Measurements from ENCODE around the gene ALKAL2.

ALKAL2 gene

DNA sequence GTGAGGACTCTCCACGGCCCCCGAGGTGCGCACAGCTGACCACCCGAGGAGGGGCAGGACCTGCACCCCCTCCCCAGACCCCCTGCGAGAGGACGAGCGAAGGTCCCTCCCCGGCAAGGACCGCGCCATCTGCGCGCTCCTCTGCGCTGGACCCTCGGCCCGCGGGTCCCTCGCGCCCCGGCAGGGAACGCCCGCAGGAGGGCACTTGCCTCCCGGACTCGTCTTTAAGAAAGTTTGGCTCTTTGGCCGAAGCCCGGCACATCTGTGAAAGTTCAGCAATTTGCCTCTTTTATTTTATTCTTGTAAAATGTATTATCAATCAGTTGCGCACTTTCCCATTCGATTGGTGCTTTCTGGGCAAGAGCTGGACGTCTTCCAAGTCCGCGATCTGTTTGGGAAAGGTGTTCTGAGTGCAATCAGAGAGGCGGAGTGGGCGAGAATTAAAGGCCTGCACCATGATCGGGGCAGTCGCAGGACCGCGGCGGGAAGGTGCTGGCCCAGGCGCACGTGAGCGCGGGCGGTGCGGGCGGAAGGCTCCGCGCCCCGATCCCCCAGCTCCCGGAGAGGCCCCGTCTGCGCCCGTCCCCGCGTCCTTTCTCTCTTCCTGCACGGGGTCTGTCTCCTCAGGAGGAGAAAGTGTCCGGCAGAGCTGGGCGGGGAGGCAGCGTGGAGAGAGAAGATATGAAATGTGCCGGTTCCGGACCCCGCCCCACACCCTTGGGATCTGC, 1.6 kb upstream of the ALKAL2 start:
- no peak for DNase-seq

DNA sequence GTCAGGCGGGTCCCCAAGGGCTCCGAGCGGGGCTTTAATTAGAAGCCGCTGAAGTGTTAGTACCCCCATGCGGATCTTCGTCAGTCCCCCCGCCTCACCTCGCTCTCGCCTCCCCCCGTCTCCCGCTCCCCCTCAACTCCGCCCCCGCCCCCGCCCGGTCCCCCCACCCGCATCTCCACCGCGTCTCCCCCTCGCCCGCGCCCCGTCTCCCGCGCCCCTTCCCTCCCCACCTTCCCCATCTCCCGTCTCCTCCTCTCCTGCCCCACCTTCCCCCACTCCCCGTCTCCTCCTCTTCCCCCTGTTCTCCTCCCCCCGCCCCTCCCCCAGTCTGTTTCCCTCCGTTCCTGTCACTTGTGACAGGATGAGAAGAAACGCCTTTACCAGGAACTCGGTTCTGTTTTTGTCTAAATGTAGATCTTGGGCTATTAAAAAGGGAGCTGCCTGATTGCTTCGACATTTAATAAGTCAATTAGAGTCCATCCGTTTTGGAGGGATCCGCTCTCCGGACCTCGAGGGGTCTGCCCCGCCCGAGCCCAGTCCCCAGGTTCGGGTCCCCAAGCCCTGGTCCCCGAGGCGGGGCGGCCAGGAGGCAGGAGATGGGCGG, 969 bp upstream of the ALKAL2 start:
- no peak for DNase-seq

DNA sequence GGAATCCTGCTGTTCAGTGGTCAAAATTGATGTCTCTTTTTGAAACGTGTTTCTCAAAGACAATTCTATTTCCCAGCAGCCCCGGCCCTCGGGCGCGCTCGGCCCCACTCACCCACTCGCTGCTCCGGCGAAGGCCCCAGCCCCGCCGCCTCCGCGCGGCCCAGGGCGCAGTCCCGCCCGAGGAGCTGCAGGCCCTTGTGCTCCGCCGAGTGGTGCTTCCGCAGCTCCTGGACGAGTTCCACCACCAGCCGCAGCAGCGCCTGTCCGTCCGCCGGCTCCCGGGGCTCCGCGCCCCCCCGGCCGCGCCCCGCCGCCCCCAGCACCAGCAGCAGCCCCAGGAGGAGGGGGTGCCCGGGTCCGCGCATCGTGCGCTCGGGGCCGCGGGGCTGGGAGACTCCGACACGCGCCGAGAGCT, 413 bp downstream of the ALKAL2 start:
- DNase-seq = peak; percentile 19

DNA sequence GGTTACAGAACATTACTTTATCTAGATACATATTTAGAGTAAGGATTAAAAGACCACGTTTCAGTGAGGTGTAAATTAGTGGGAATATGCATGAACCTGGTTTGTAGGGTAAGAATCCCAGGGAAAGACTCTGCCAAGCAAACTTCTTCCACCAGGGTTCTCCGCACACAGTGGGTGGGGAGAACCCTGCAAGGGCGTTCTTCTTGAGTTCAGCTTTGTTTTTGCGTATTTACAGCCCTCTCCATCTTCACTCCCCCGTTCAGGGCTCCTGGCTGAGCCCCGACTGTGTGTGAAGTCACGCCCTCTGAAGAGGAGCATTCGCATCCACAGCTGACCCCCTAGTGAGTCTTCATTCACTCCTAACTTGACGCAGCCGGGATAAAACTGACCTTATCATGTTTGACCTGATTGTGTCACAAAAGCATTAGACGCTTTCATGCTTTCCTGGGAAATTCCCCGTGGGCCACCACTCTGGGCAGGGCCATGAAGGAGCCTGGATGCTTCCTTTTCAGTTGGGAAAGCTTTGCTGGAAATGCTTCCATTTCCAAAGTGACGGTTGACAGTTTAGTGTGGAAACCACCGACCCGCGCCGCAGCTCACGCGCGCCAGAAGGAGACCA, 1.0 kb downstream of the ALKAL2 start:
- no peak for DNase-seq

DNA sequence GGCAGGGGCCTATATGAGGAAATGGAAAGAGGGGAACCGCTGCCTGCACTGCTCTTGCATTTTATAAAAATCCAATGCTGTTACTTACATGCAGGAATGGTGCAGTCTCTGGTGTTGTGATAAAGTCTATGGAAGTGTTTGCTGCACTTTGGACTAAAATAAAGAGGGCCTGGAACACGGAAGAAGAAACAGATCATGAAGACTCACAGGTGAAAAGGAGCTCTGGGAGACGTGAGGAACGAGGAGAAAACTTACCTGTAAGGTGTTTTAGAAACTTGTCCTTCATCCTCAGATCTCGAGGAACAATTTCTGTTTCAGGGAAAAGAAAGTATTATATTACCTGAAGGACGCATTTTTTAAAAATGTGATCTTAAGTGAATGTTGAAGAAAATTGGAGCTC, 1.9 kb downstream of the ALKAL2 start:
- DNase-seq = no peak

DNA sequence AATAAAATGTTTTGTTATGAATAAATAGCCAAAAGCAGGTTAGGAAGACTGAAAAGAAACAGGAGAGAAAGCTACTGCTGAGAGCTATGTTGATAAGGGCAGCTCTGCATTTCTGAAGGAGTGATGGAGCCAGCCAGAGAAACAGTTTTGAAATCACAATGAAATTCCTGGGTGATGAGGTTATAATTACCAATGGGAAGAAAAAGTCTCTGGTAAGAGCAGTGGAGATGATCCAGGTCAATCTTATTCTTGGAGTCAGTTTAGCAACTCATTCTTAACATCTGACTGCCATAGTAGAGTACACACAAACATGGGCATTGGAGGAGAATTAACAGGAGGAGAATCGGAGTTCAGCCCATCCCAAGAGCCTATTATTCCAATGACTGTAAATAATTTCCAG, 2.4 kb downstream of the ALKAL2 start:
- DNase-seq = no peak

DNA sequence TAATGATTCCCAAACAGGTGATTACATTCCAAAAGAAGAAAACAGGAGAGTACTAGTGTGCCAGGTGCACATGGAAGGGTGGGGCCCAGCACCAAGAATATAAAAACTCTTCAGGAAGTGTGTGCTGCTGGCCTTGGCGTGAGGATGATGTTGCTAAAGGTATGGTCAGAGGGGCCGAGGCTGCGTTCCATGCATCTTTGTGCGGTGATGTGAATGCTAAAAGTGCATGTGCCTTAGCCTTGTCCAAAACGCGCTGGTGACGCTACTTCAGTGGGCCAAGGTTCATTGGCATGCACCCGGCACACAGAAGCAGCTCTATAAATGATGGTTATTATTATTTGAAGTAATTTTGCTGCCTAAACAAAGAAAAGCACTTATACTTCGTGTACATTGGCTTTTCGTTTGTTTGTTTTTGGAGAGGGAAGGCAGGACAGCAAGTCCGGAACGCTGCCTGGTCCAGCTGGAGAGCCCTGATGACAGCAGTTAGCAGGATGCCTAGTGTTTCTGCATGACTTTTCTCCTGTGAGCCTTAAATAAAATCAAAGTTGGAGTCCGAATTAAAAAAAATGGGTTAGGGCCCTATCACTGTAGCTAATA, 2.9 kb downstream of the ALKAL2 start:
- no peak for DNase-seq

DNA sequence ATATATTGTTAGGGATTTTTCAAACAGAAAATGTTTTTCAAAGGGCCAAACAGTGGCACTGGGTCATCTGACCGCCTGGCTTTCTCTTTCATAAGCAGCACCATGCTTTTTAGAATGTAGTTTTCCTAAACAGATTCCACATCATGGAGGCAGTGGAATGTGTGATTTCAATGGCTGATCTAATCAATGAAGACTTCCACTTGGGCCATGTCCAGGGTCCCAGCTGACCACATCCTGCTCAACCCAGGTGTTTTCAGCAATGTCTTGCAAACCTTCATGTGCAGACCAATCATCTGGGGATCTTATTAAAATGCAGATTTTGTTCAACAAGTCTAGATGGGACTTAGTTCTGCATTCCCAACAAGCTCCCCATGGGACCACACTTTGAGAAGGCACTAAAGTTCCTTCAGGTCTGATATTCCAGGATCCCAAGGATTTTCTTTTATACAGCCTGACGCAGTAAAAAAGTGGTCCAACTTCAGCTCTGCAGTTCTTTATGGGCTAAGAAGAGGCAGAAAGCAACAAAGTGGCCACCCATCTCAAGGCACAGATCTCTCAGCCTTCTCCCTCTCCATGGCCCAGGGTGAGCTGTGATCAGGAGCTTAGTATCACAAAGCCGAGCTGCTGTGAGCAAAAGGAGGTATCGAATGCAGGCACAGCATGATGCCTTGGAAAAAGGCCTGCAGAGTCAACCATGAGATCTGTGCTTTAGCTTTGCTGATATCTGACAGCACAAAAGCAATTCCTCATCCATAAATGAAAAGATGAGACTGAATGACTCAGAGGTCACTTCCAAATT, 3.7 kb downstream of the ALKAL2 start:
- DNase-seq = no peak

DNA sequence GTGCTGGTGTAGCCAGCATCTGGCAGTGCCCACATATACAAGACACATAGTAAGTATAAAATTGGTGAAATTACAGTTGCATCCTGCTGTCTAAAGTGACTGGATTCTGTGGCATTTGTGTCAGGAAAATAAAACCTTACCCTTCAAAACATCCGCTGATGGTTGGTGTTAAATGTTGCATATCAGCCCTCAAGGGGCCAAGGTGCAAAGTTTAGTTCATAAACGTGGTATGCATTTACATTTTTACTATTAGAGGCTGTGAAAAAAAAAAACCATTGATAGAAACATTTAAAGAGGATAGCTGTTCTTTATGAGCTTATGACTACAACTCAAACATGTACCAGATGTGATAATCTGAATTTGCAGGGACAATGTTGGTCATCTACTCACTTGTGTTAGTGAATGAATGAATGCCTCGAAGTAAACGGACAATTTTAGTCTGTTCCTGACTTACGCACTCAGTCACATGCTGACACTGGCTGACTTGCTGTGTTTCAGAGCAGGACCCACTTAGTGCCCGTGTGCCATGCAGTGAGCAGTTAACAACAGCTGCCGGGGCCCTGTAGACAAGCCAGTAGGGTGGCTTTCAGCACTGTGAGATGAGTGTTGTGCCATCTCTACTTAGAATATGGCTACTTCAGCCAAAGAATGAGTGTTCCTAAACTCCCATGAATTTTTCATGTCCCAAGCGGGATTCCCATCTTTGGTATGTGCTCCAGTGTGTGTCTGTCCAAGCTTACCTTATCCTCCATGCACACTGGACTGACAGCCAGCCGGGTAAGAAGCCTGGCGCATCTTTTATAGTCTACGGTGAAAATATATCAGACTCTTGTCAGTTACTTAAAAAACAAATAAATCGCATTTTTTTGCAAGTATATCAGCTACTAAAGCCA, 5.3 kb downstream of the ALKAL2 start:
- no peak for DNase-seq

DNA sequence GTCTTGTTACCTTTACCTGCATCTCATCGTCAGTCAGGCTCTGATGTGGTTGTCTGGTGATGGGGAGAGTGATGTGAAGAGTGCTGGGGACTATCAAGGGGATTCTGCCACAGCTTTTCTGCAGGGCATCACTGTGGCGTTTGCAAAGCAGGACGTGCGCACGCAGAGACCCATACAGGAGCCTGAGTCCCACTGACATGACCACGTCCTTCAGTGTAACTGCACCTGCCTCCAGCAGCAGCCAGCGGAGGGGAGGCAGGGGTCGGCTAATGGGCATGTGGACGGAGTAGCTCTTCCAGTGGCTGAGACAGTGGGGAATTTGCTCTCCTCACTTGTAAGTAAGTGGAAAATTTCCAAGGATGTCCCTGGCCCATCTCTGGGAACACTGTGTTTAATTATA, 6.5 kb downstream of the ALKAL2 start:
- DNase-seq = no peak

DNA sequence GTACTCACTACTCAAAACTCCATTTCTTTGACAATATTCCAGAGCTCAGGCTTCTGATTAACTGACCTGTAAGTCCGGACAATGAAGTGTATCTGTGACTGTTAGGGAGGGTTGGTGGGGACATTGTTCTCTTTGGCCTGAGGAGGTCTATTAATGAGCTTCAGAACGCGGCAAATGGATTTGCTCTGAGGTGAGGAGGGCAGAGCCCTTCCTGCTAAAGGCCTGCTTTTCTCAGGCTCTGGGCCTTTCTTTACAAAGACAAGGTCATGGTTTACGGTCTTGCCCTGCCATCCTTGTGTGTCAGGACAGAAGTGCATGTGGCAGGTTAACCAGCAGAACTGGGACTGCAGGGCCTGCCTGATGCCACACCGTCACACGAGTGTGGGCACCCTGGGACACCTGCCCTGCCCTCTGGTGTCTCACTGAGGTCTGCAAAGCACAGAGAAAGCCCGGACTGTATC, 7.2 kb downstream of the ALKAL2 start:
- DNase-seq = no peak

DNA sequence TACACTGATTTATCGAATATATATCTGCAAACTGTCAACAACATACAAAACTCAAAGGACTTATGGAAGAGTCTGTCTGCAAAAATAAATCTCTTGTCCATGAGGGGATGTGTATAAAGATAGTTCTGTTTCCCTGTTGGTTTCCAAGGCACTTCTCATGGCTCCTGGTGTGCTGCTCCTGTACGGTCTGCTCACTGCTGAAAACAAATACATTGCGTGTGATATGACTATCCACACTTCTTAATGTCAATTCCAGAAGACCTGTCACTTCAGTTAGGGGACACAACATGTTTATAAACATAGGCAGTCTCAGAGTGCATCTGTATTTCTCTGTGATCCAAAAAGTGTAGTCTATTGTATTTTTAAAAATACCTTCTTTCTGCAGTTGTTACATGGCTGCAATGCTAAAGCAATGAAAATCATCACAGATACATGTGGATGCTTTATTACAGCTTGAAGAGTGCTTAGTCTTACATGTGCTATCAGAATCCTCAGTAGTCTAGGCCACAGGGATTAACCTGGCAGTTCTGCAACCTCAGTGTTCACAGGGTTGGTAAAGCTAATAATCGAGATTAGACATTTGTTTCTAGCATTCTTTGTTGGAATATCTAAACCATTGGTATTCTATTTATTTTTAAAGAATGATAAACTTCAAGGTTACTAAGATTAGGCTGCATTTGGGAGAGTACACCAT, 7.8 kb downstream of the ALKAL2 start:
- DNase-seq = no peak

DNA sequence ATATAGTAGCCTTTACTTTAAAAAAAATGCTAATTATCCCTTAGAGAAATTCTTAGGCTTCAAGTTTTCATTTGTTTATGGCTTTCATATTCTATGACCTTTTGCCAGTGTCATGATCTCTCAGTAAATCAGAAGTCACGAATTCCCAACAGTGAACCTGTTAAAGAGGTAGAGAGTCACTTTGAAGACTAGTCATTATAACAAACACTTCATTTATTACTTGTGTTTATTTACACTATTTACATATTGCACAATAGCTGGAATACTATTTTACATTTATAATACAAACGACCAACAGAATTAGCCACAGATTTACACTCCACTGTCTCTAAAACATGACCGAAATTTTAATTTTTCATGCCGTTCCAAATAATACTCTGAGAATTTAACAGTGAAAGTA, 8.5 kb downstream of the ALKAL2 start:
- no peak for DNase-seq

DNA sequence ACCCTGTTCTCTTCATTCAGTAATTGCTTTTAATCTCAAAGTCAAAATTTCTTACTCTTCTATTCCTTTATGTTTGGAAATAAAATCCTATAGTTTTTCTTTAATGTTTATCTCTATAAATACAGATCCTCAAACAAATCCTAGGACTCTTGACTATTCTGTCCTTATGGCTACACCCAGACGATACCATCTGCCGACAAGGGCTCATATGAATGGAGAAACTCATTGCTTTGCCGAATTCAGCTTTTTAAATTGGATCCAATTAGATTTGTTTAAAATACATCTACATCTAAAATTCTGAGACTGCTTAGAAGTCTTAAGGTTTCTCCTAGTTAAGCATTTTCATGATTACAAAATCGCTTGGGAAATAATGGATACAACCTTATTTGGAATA, 9.0 kb downstream of the ALKAL2 start:
- DNase-seq = no peak

DNA sequence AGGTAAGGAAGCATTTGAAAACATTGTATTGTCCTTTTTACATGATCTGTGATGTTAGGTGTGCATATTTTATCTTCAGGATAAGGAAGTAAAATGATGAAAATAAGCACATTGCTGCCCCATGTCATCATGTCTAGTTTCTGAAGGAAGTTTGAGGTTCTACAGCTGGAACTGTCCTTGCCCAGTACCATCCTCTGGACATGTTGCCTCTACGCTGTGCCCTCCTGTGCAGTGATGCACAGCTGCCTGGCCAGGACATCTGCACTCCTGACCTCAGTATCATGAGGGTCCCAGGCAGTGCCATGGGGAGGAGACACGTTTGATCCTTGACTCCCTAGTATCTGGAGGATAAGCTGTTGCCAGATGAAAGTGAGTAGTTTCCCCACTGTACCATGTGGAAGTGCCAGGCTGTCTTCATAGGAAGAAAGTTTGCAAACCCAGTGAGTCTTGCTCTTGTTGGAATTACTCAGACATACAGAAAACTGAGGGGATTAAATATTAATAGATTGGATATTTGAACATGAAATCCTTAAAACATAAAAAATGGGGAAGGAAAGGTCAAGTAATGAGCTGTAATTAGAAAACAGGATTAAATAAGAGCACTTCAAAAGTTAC, 9.5 kb downstream of the ALKAL2 start:
- no peak for DNase-seq

DNA sequence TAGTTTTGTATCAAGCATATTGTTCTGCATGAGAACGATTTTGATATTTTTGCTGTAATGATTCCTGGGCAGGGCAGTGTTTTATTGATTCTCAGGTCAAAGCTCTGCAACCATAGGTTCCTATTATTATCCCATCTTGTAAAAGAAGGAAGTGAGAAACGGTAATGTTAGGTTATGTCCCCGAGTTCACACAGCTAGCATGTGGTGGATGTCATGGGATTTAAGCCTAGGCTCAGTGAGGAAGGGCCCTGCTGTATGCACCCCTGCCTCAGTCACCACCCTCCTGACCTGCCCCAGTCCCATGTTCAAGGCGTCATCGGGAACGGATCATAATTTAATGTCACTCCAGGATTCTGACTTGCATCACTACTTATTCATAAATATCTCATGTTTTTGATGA, 12.4 kb downstream of the ALKAL2 start:
- DNase-seq = no peak

DNA sequence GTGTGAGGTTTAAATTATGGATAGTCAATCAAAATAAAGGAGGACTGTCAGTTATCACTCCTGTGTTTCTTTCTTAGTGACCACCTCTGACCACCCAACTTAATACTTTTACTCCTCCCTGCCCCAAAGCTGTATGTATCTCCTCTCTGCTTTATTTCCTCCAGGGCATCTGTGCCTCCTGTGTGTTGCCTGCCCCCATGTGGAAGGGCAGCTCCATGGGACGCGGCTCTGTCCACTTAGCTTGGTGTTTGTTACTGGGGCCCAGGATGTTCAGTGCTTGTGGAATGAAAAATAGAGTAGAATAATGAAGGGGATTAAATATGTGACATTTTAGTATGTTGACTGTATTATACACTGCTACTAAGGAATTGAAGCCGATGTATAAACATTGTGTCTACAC, 13.4 kb downstream of the ALKAL2 start:
- DNase-seq = no peak

DNA sequence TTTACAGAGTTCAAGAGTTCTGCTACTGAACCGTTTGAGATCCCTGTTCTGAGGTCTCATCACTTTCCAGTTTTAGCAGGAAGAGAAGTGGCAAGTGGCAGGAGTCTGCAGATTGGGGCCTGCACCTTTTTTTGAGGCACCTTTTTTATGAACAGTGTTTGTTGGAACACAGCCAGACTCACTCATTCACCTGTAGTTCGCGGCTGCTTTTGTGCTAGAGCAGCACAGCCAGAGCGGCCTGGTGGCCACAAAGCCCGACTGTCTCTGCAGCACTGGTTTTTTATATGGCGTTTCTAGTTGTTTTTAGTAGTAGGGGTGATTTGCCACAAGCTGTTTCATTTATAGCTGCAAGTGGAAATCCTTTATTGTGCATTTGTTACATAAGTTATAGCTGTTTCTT, 14.6 kb downstream of the ALKAL2 start:
- DNase-seq = peak; percentile 44

DNA sequence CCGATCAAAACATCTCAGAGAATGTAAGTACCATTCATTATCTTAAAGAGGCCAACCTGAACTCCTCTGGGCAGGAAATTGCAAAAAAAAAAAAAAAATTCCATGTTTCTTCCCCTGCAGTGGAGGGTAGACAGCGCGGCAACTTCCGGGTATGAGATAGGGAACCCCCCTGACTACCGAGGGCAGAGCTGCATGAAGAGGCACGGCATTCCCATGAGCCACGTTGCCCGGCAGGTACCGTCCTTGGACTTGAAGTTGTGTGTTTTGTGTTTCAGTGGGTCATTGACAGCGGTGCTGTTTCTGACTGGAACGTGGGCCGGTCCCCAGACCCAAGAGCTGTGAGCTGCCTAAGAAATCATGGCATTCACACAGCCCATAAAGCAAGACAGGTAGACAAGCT, 16.0 kb downstream of the ALKAL2 start:
- DNase-seq = no peak

DNA sequence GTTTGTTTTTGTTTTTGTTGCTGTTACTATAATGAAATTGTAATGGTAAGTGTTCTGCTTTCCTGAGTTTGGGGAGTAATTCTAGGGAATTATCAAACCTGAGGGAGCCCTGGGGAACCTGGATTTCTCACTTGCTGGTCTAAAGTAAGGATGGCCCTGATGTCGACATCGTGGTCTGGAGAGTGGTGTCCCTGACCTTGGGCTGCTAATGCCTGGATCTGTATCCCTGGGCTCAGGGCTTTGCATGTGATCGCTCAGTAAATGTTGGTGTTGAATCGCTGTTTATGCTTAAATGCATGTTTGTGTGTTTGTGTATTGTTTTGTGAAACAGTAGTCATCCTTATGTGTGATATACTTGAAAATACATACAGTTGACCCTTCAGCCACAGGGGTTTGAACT, 17.0 kb downstream of the ALKAL2 start:
- no peak for DNase-seq

Measured in NCI-H2171 (cell line).